ENCODE data around the gene NPM3. TPM values are rescaled to one million over a fixed set of nuclear protein-coding genes. Genes with fewer than 3 reads are reported as not detected.

The NPM3 gene
- total RNA-seq, 1 donor from 2014 or later, result 93.1 TPM

DNA sequence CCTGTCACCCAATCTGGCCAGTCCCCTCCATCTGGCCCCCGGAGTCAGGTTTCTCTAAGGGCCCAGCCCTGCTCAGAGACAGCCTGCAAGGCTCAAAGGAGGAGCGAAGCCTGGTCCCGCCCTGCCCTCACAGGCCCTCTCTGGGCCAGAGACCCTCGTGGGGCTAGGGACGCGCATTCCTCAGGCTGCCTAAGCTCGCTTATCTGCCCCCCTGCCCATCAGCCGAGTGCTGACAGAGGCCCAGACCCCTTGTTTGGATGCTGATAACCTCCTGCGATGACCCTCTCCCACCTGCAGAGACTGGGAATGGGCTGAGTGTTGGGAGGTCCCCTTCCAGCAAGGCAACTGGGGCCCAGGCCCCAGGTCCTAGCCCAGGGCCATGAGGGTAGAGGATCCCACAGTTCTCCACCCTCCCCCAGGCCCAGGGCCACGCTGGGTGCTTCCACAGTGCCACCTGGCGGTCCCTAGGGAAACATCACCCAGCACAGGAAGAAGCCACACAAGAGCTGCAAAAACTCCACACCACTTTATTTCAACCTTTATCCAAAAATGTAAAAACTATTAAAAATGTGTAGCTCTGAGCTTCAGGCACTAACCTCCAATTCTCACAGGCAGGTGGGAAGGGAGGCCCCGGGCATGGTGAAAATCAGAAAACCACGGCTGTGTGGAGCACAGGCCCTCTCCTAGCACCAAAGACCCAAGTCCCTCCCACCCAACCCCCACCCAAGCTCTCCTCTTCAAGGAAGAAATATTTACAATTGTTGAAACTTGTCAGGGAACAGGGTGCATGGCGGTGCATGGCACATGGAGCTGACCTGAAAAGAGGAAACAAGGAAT lies 2.2 kb downstream of the NPM3 start:
- H3K4me2 ChIP-seq, result peak overlapping the region; percentile 57
- Mint-ChIP-seq H3K4me3 (peak overlapping the region; percentile 100), H3K9me3 (no peaks in the 10 kb centered on the region), H3K27me3 (ENCODE audit: insufficient read depth, low read depth) (peaks cover 24% of the 10 kb centered on the region), H3K27ac (no peak overlapping the region), H3K36me3 (peaks cover 3% of the 10 kb centered on the region), H3K4me1 (peaks cover 39% of the 10 kb centered on the region)
- DNase-seq (ENCODE audit: low spot score), result peak; percentile 86
- peaks cover 10% of the 10 kb centered on the region for H3K79me2 ChIP-seq (ENCODE audit: low read depth)
- H3K27me3 ChIP-seq, result peaks cover 43% of the 10 kb centered on the region
- H3K4me3 ChIP-seq, result no peak overlapping the region
- H3F3A ChIP-seq (ENCODE audit: low read depth), result peaks cover 74% of the 10 kb centered on the region
- TF ChIP-seq, protein P1, sequence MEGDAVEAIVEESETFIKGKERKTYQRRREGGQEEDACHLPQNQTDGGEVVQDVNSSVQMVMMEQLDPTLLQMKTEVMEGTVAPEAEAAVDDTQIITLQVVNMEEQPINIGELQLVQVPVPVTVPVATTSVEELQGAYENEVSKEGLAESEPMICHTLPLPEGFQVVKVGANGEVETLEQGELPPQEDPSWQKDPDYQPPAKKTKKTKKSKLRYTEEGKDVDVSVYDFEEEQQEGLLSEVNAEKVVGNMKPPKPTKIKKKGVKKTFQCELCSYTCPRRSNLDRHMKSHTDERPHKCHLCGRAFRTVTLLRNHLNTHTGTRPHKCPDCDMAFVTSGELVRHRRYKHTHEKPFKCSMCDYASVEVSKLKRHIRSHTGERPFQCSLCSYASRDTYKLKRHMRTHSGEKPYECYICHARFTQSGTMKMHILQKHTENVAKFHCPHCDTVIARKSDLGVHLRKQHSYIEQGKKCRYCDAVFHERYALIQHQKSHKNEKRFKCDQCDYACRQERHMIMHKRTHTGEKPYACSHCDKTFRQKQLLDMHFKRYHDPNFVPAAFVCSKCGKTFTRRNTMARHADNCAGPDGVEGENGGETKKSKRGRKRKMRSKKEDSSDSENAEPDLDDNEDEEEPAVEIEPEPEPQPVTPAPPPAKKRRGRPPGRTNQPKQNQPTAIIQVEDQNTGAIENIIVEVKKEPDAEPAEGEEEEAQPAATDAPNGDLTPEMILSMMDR (IDR thresholded peaks at IDR 0.05), result peak; percentile 96
- TF ChIP-seq EZH2 (IDR thresholded peaks at IDR 0.05), result no peak
- no peak for TF ChIP-seq EZH2phosphoT487 (IDR thresholded peaks at IDR 0.05)
- H3K36me3 ChIP-seq, result peaks cover 8% of the 10 kb centered on the region
- H4K20me1 ChIP-seq (ENCODE audit: low read depth), result peaks cover 63% of the 10 kb centered on the region
- peaks cover 40% of the 10 kb centered on the region for H3K4me1 ChIP-seq
- no peak overlapping the region for H3K9ac ChIP-seq
- H3K9me3 ChIP-seq (ENCODE audit: low read depth), result no peaks in the 10 kb centered on the region
- no peak overlapping the region for H3K27ac ChIP-seq
- H2AFZ ChIP-seq (replicated peaks), result no peak overlapping the region

DNA sequence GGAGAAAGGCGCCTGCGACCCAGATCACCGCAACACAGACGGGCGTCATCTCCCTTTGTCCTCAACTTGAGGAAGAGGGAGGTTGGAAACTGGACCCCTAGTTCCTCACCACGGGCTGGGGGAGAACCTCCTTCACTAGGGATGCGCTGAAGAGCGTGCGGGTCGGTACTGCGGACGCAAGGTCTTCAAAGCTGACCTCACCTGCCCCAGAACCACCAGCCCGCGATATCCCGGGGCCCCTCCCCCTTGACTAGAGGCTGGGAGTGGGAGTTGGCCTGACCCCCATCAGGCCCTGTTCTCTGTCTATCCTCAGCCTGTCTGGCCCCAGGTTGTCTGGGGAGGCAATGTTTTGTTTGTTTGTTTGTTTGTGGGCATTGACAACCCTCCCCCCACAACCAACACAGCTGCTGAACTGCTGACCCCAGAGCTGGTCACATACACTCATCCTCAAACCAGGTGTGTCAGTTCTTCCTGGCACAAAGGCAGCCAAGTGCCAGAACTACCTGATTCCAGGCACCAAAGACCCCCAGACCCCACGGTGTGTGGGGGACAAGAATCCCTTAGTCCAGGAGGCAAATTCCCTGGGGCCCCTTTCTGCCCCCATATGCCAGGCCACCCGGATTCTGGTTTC lies 2.9 kb downstream of the NPM3 start:
- TF ChIP-seq EZH2 (IDR thresholded peaks at IDR 0.05) (no peak), EZH2phosphoT487 (IDR thresholded peaks at IDR 0.05) (no peak)
- TF ChIP-seq, protein P1 (IDR thresholded peaks at IDR 0.05), result no peak
- Mint-ChIP-seq H3K4me1 (peaks cover 39% of the 10 kb centered on the region), H3K9me3 (no peaks in the 10 kb centered on the region), H3K36me3 (no peaks in the 10 kb centered on the region), H3K4me3 (peak overlapping the region; percentile 57), H3K27ac (no peak overlapping the region), H3K27me3 (ENCODE audit: insufficient read depth, low read depth) (peaks cover 26% of the 10 kb centered on the region)
- H3F3A ChIP-seq (ENCODE audit: low read depth), result peaks cover 69% of the 10 kb centered on the region
- H3K4me3 ChIP-seq, result peak overlapping the region; percentile 57
- no peak overlapping the region for H2AFZ ChIP-seq (replicated peaks)
- H3K4me2 ChIP-seq, result peak overlapping the region; percentile 98
- no peak overlapping the region for H3K27ac ChIP-seq
- peaks cover 42% of the 10 kb centered on the region for H3K4me1 ChIP-seq
- no peak overlapping the region for H3K9ac ChIP-seq
- H3K9me3 ChIP-seq (ENCODE audit: low read depth), result no peaks in the 10 kb centered on the region
- peaks cover 3% of the 10 kb centered on the region for H3K36me3 ChIP-seq
- H3K27me3 ChIP-seq, result peaks cover 51% of the 10 kb centered on the region
- peaks cover 56% of the 10 kb centered on the region for H4K20me1 ChIP-seq (ENCODE audit: low read depth)
- H3K79me2 ChIP-seq (ENCODE audit: low read depth), result peaks cover 6% of the 10 kb centered on the region
- DNase-seq (ENCODE audit: low spot score), result peak; percentile 27

DNA sequence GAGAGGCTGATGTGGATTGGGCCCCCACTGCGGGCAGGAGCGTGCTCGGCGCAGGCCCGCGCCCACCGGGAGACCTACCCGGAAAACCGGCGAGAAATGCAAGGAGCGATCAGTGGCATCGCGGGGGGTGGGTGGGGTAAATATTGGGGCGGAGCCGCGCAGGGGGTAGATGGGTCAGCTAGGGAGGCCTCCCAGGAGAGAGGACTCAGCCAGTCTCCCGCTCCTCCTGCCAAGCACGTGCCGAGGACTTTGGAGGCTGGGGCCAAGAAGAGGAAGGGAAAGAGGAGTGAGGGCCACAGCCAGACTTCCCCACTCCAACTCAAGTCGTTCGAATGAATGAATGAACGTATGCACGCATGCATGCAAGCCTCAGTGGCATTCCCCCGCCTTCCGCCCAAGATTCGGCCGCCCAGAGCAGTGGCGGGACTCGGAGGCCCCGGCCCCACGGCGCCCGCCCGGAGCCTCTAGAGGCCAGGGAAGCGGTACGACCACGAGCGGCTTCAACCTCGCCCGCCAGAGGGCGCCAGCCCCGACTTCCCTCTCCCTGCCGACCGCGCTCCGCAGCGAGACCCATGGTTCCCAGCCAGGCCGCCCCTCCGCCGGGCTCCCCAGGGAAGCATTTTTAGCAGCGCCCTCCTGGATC lies 3.6 kb downstream of the NPM3 start:
- H2AFZ ChIP-seq (replicated peaks), result peak overlapping the region; percentile 39
- peaks cover 53% of the 10 kb centered on the region for H4K20me1 ChIP-seq (ENCODE audit: low read depth)

More for the DNA sequence above, 3.6 kb downstream of the NPM3 start:
- H3K9me3 ChIP-seq (ENCODE audit: low read depth), result no peaks in the 10 kb centered on the region
- Mint-ChIP-seq H3K27me3 (ENCODE audit: insufficient read depth, low read depth) (peaks cover 32% of the 10 kb centered on the region), H3K9me3 (no peaks in the 10 kb centered on the region), H3K4me3 (peak overlapping the region; percentile 87), H3K27ac (no peak overlapping the region), H3K4me1 (peaks cover 41% of the 10 kb centered on the region), H3K36me3 (no peaks in the 10 kb centered on the region)
- peaks cover 47% of the 10 kb centered on the region for H3K4me1 ChIP-seq
- H3K4me2 ChIP-seq, result peak overlapping the region; percentile 98
- no peak overlapping the region for H3K27ac ChIP-seq
- no peaks in the 10 kb centered on the region for H3K36me3 ChIP-seq
- H3F3A ChIP-seq (ENCODE audit: low read depth), result peaks cover 69% of the 10 kb centered on the region
- DNase-seq (ENCODE audit: low spot score), result peak; percentile 91
- H3K4me3 ChIP-seq, result peak overlapping the region; percentile 57
- H3K27me3 ChIP-seq, result peaks cover 57% of the 10 kb centered on the region
- no peak for TF ChIP-seq EZH2phosphoT487 (IDR thresholded peaks at IDR 0.05)
- TF ChIP-seq, protein P1 (IDR thresholded peaks at IDR 0.05), result peak; percentile 78
- no peak for TF ChIP-seq EZH2 (IDR thresholded peaks at IDR 0.05)
- peaks cover 6% of the 10 kb centered on the region for H3K79me2 ChIP-seq (ENCODE audit: low read depth)
- no peak overlapping the region for H3K9ac ChIP-seq
